HG03520 (cell line): ENCODE data around the gene ITGAX.
"Not testable (repeated sequence)": the region's sequence is repeated elsewhere in the genome, so short reads cannot be mapped to it uniquely, and the experiment has no call there.

Experiments
- ATAC-seq: cut with Tn5 transposase; IDR thresholded peaks from one replicate; pipeline ENCODE4 v1.9.1; 2021; ENCODE audit warnings: mild to moderate bottlenecking, moderate library complexity; ENCODE audit not compliant: unreplicated experiment

Gene ITGAX

GRCh38 chr16:31354394-31355291 lies at the start of gene ITGAX:
Gene ITGAX, plus strand, starts transcription at chr16:31355176. Its CDS starts 79 bp downstream, at chr16:31355255.
- ATAC-seq = peak; percentile 58

GRCh38 chr16:31305219-31305618 lies 49.8 kb upstream of the ITGAX start:
- ATAC-seq = no peak

DNA sequence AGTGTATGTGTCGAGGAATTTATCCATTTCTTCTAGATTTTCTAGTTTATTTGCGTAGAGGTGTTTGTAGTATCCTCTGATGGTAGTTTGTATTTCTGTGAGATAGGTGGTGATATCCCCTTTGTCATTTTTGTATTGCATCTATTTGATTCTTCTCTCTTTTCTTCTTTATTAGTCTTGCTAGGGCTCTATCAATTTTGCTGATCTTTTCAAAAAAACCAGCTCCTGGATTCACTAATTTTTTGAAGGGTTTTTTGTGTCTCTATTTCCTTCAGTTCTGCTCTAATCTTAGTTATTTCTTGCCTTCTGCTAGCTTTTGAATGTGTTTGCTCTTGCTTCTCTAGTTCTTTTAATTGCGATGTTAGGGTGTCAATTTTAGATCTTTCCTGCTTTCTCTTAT lies 46.6 kb upstream of the ITGAX start:
- not testable (repeated sequence) for ATAC-seq

- ATAC-seq = no peak
Measured at GRCh38 chr16:31322500-31322899, 32.5 kb upstream of the ITGAX start.

GRCh38 chr16:31323959-31324629 lies 30.9 kb upstream of the ITGAX start:
- ATAC-seq = no peak

GRCh38 chr16:31325171-31325570 lies 29.8 kb upstream of the ITGAX start:
- ATAC-seq = no peak

DNA sequence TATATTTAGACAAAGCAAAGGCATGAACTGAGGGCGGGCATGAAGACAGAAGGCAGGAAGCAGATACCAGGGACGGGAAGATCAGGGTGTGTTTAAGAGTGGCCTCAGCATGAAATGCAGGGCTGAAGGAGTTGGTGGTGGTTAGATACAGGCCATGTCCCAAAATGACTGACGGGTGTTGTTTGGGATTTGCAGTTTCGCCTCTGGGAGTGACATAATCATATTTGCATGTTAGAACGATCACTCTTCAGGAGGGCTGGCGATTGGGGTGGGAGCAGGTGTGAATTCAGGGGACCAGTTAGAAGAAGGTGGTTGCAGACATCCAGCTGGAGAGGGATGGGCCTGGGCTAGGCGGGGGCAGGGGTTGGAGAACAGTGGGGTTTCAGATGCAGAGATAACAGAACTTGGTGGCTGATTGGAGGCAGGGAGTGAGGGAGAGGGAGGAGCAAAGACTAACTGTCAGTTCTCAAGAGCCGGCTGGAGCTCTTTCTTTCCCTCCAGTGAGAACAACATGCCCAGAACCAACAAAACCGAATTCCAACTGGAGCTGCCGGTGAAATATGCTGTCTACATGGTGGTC lies 27.2 kb upstream of the ITGAX start:
- no peak for ATAC-seq

GRCh38 chr16:31328322-31329052 lies 26.5 kb upstream of the ITGAX start:
- no peak for ATAC-seq

DNA sequence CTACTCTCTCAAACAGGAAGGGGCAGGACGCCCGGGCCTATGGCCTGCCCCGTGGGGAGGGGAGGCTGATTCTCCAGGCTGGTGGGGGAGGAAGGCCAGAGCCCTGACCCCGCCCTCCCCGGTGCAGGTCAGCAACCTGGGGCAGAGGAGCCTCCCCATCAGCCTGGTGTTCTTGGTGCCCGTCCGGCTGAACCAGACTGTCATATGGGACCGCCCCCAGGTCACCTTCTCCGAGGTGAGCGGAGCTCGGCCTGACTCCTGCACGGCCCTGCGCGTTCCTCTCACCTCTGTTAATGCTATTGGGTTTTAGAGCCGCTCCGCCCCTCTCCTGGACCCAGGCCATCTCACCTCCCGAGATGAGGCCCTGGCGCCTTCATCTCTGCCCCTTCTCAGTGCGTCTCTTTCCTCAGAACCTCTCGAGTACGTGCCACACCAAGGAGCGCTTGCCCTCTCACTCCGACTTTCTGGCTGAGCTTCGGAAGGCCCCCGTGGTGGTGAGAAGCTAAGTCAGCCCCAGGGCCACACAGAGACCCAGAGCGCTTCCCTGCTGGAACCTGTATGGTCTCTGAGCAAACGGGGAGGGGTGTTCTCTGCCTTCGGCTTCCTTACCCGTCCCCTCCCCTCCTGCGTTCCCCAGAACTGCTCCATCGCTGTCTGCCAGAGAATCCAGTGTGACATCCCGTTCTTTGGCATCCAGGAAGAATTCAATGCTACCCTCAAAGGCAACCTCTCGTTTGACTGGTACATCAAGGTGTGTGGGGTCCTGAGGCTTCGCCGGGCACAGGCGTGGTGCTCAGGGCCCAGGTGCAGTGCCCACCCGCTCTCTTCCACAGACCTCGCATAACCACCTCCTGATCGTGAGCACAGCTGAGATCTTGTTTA lies 25.1 kb upstream of the ITGAX start:
- no peak for ATAC-seq

GRCh38 chr16:31330553-31330890 lies 24.5 kb upstream of the ITGAX start:
- no peak for ATAC-seq

GRCh38 chr16:31331141-31331764 lies 23.7 kb upstream of the ITGAX start:
- ATAC-seq = no peak

DNA sequence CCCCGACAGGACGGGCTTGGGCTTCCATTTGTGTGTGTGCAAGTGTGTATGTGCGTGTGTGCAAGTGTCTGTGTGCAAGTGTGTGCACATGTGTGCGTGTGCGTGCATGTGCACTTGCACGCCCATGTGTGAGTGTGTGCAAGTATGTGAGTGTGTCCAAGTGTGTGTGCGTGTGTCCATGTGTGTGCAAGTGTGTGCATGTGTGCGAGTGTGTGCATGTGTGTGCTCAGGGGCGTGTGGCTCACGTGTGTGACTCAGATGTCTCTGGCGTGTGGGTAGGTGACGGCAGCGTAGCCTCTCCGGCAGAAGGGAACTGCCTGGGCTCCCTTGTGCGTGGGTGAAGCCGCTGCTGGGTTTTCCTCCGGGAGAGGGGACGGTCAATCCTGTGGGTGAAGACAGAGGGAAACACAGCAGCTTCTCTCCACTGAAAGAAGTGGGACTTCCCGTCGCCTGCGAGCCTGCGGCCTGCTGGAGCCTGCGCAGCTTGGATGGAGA lies 23.1 kb upstream of the ITGAX start:
- ATAC-seq = no peak

DNA sequence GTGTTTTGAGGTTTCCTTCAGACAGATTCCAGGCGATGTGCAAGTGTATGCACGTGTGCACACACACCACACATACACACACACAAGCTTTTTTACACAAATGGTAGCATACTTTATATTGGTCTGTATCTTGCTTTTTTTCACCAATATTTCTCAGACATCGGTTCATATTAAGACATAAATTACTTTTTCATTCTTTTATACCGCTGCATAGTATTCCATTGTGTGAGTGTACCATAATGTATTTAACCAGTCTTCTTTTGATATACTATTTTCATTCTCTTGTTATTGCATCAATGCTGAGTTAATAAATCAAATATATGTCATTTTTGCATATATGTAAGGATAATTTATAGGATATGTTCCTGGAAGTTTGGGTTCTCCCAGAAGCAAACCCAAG lies 22.4 kb upstream of the ITGAX start:
- ATAC-seq = no peak

- no peak for ATAC-seq
Measured at GRCh38 chr16:31333686-31334649, 21.0 kb upstream of the ITGAX start.

DNA sequence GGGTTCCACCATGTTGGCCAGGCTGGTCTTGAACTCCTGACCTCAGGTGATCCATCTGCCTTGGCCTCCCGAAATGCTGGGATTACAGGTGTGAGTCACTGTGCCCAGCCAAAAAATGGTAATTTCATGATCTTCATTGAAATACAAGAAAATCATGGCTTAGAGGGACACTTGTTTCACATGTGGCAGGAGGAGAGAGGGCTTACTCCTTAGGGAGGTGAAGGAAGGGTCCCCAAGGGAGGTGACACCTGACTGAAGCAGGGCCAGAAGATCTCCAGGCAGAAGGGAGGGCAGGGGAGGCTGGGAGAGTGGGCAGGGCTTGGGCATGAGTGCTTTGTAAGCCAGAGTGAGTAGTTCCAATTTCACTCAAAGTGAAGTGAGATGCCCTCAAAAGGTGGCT lies 20.0 kb upstream of the ITGAX start:
- no peak for ATAC-seq

GRCh38 chr16:31335431-31335830 lies 19.5 kb upstream of the ITGAX start:
- ATAC-seq = no peak

GRCh38 chr16:31338166-31338685 lies 16.8 kb upstream of the ITGAX start:
- ATAC-seq = not testable (repeated sequence)

GRCh38 chr16:31344712-31345111 lies 10.3 kb upstream of the ITGAX start:
- no peak for ATAC-seq
